HG03060 (cell line): ENCODE results near the gene MYL3.

Experiments
- ATAC-seq: cut with Tn5 transposase; IDR thresholded peaks from one replicate; pipeline ENCODE4 v1.9.1; 2021; ENCODE audit warnings: low read depth, moderate number of reproducible peaks; ENCODE audit not compliant: unreplicated experiment

MYL3 gene

DNA sequence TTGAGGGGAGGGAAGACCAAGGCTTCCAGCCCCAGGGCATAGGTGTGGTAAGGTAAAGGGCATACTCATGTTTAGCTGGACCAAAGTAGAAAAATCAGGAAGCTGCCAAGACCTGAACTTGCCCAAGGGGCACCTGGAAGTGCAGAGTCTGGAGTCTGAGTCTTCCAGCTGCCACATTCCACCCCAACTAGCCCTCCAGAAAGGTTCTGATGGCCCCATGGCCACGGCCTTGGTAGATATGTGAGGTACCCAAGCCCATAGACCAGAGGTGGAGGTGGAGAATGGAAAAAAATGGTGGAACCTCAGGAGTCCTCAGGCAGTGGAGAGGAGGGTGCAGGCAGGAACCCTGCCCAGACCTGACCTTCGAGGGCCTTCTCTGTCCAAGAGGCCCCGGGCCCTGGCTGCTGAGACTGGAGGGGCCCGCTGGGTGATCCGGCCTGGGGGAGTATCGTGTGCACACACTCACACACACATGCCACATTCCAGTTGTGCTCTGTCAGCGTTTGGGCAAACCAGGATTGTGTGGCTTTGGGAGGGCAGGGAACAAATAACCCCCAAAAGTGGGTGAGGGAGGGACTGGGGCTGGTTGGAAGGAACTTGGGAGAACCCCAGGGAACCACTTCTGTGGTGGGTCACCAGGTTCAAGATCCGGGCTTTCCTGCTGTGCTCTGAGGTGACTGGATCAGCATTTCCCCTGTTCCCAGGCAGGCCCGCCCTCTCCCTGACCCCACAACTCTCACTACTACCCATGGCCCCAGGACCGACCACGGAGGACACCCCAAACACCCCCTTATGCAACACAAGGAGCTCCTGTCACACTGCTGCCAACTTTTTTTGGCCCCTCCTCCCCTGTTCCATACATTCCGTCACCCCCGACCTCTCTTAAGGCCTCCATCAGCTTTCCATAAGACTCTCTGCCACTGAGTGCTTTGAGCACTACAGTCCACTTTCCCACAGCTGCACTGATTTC is 11.6 kb downstream of the MYL3 start:
- no peak for ATAC-seq

- ATAC-seq, result no peak
Observed at GRCh38 chr3:46850468-46850779, 12.8 kb downstream of the MYL3 start.

DNA sequence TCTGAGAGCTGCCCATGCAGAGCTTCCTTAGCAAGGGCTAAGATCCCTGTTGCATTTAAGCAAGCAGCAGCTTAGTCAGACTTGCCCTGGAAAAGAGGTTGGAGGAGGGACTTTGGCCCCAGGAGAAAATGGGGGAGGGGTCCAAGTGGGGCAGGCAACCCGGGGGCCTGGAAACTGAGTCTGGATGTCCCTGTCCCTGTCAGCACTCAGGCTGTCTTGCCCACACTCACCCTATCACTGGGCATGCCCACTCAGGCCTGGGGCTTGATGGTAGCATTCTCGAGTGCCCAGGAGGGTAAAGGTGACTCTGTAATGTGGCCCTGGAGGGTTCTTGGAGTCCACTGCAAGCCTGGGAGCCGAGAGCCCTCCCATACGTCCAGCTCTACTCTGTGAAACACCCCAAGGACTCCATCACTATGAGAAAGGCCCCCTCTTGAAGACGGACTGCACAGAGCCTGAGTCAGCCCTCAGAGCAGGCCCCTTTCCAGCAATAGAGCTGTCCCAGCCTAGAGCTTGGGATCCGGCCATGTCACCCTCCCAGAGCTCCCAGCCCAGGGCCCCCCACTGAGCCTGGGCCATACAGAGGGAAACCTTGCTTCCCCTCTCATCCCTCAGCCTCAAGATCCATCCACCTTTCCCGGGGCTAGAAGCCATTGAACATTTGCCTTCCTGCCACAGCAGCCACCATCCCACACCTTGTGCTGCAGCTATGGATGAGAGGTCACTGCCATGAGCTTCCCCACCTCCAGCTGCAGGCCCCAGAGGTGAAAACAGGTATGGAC is 13.4 kb downstream of the MYL3 start:
- no peak for ATAC-seq

DNA sequence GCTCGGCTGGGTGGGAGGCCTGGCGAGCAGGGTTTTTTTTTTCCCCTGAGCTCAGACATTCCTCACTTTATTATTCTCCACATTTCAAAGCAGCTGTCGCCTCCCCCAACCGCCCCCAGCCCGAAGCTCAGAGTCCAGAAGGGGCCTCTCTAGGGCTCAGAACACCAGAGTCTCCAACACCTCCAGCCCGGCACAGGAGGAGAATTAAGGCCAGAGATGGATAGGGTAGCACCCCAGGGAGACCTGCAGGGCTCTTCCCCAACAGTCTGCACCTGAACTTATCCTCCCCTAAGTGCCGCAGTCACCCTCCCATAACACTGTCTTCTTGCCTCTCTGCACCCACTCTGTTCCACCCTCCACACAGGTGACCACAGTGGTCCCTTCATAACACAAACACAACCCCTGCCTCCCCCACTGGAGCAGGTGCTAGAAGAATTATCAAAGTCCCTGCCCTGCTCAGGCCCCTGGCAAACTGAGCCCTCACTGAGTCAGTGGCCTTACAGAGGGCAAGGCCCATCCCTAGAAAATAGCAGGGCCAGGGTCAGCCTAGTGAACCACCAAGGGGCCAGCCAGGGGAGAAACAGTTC is 14.1 kb downstream of the MYL3 start:
- no peak for ATAC-seq

GRCh38 chr3:46848271-46849044 is 14.8 kb downstream of the MYL3 start:
- no peak for ATAC-seq

DNA sequence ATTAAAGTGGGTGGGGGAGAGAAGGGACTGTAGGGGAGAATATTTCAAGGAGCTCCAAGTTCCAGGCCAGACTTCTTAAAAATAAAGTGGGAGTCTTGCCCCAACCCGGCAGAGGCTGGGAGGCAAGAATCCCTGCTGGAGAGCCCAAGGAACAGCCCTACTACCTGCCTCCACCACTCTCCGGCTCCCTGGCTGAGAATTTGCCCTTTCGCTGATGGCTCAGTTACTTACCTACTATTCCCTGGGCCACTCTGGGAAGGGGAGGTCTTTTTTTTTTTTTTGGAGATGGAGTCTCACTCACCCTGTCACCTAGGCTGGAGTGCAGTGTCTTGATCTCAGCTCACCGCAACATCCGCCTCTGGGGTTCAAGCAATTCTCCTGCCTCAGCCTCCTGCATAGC is 15.5 kb downstream of the MYL3 start:
- ATAC-seq, result no peak

- ATAC-seq, result no peak
Observed at GRCh38 chr3:46846624-46847542, 16.4 kb downstream of the MYL3 start.

- ATAC-seq, result no peak
Observed at GRCh38 chr3:46845860-46846623, 17.2 kb downstream of the MYL3 start.

DNA sequence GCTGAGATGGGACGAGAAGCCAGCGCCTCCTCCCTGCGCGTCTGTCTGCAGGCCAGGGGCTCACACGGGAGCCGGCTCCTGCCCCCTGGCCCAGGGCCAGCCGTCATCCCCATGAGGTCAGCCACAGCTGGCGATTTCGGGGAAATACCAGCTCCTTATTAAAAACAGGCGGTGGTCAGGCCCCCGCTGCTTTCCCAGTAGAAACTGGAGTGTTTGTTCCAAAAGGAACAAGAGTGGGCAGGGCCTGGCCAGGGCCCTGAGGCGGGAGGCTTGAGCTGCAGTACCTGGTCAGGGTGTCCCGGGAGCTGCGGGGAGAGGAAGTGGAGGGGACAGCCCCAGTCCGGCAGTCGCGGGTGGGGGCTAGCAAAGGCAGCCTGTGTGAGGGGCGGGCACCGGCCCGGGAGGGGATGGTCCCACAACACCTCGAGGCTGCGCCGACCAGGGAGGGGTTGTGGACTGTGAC is 17.8 kb downstream of the MYL3 start:
- ATAC-seq, result no peak

DNA sequence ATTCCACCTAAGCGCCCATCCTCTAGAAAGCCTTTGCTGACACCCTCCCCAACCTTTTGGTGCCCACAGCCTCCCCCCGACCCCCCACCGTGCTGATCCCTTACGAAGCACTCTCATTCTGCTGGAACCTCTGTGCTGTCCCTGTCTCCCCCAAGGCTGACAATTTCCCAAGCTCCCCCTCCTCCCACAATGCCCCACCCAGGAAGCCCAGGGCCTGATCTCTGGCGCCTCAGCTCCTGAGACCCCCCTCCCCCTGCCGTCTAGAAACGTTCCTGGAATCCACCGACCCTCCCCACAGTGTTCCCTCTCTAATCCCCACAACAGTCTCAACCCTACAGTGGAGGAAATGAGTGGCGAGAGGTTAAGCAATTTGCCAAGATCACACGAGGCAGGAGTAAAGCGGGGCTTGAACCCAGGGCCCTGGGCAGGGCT is 18.3 kb downstream of the MYL3 start:
- ATAC-seq, result no peak

GRCh38 chr3:46844397-46844796 is 18.8 kb downstream of the MYL3 start:
- no peak for ATAC-seq

- ATAC-seq, result no peak
Observed at GRCh38 chr3:46843508-46843907, 19.7 kb downstream of the MYL3 start.

GRCh38 chr3:46840491-46840890 is 22.8 kb downstream of the MYL3 start:
- no peak for ATAC-seq

DNA sequence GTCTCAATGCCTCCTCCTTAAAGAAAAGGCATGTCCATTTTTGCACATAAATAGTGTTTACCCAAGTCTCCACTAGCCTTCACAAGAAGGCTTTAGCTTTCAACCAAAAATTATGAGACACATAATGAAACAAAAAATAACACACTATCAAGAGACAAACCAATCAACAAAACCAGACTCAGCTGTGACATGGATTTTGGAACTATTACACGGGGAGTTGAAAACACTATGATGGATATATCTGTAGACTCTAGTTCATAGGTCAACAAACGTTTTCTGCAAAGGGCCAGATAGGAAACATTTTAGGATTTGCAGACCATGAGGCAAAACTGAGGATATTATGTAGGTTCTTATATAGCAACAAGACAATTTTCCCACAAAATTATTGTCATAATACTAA is 24.9 kb downstream of the MYL3 start:
- ATAC-seq, result no peak

GRCh38 chr3:46835491-46835890 is 27.8 kb downstream of the MYL3 start:
- no peak for ATAC-seq

GRCh38 chr3:46835054-46835453 is 28.2 kb downstream of the MYL3 start:
- no peak for ATAC-seq

DNA sequence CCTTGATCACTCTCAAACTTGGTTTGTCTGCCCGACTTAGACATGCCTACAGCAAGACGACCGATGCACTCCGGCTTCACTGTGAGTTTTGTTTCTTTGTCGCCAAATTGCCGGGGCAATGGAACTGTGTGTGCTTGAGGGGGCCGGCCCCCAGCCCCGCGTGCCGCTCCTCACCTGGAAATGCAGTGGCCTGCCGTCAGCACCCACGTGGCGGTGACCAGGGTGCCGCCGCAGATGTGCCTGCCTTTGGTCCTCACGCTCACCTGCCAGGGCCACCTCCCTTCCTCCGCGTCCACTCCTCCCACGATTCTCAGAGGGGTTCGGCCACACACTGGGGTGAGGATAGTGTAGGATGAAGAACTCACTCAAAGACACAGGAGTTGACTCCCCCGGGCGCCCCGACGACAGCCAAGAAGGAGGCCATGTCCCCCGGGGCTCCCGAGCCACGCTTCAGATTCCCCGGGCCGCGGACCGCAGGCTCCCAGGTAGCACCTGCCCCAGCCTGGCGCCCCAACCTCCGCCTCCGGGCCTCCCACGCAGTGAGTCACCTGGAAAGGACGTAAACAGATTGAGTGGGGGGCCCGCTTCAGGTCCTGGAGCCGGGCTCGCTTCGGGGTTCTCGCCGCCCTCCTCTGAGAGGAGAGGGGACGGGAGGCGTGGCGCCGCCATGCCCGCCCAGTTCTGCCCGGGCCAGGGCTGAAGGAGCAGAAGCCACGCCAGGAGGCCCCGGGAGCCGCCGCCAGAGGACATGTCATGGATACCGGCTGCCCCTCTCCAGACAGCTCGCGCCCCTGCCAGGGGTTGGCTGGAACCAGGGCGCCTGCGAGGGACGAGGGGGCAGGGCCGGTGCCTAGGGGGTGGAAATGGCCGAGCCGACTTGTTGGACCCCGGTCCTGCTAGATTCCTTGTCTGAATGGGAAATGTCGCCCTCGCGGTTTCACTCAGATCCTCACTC is 29.6 kb downstream of the MYL3 start:
- no peak for ATAC-seq

- no peak for ATAC-seq
Observed at GRCh38 chr3:46831841-46832240, 31.4 kb downstream of the MYL3 start.
